Esophagus squamous epithelium (tissue), 4 donors: ENCODE measurements around the gene TRIM69.

Experiments used
- POLR2A ChIP-seq, 4 donors: fragments of 450-650 bp; IDR thresholded peaks; one replicate each; pipeline ENCODE4 v1.6.1; 2017; ENCODE audit warnings: antibody characterized with exemption in 4 of 4, mild to moderate bottlenecking in 4 of 4, moderate library complexity in 3 of 4
- TF ChIP-seq, protein P1 (sequence below), 6 experiments: fragments of 450-650 bp in 4 of 6; fragments of 200-600 bp in 2 of 6; sonication (generic) in 2 of 6; IDR thresholded peaks; one replicate each; pipeline ENCODE4 v1.5.1; 2016 to 2019; ENCODE audit warnings: antibody characterized with exemption in 6 of 6, mild to moderate bottlenecking in 4 of 6, moderate library complexity in 4 of 6

DNA sequence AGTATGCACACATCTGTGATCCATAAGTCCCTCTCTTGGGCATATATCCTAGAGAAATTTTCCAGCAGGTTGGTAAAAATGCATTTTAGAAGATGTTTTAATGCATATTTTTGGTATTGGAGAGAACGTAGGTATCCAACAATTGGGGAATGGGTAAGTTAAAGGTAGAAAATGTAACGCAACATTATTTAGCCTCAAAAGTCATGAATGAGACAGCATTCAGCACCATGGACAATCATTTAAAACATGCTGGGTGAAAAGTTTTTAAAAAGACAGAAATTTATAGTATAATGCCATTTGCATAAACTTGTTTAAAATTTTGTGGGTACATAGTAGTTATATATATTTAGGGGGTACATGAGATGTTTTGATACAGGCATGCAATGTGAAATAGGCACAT, 43.4 kb downstream of the TRIM69 start:
- TF ChIP-seq, protein P1, sequence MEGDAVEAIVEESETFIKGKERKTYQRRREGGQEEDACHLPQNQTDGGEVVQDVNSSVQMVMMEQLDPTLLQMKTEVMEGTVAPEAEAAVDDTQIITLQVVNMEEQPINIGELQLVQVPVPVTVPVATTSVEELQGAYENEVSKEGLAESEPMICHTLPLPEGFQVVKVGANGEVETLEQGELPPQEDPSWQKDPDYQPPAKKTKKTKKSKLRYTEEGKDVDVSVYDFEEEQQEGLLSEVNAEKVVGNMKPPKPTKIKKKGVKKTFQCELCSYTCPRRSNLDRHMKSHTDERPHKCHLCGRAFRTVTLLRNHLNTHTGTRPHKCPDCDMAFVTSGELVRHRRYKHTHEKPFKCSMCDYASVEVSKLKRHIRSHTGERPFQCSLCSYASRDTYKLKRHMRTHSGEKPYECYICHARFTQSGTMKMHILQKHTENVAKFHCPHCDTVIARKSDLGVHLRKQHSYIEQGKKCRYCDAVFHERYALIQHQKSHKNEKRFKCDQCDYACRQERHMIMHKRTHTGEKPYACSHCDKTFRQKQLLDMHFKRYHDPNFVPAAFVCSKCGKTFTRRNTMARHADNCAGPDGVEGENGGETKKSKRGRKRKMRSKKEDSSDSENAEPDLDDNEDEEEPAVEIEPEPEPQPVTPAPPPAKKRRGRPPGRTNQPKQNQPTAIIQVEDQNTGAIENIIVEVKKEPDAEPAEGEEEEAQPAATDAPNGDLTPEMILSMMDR (IDR thresholded peaks at IDR 0.05) = no peak
- TF ChIP-seq POLR2A (IDR thresholded peaks at IDR 0.05) = no peak
